Measurements from ENCODE around the gene MMP14. TPM values are rescaled to one million over a fixed set of nuclear protein-coding genes. Genes with fewer than 3 reads are reported as not detected.

Gene MMP14
- total and polyA plus RNA-seq, 2 of the 8 experiments (the other 6 are each of a cell fraction or from before 2014, with no cell fraction given) = 58.2 to 86.8 TPM

GRCh38 chr14:22839159-22839779 lies 2.9 kb downstream of the MMP14 start:
- Histone ChIP-seq H3K4me3 (ENCODE audit: extremely low read depth in 1 of 4, insufficient read depth in 2 of 4, low read depth in 3 of 4, low read length in 4 of 4) (peak overlapping the region in 1 of 4 experiments; percentile 94; a peak in 1 of 8 replicates), H2AK5ac (ENCODE audit: low read depth, low read length) (peak overlapping the region; percentile 40; the same call in 1 of the 2 replicates)

More at GRCh38 chr14:22839159-22839779, 2.9 kb downstream of the MMP14 start:
- Histone ChIP-seq H4K5ac (ENCODE audit: insufficient read length, low read depth, low read length) (peak overlapping the region; percentile 55), H3K4ac (replicated peaks; ENCODE audit: insufficient read length, low read depth, low read length) (peak overlapping the region; percentile 57), H2BK5ac (ENCODE audit: low read depth, low read length) (peak overlapping the region; percentile 60; the same call in 1 of the 2 replicates), H3K4me1 (replicated peaks in 1 of 4; ENCODE audit: control insufficient read depth in 3 of 4, insufficient read depth in 4 of 4, low read length in 3 of 4) (peaks cover 8 to 17% (median 14%) of the 10 kb centered on the region in 4 experiments), H3K4me2 (ENCODE audit: insufficient read depth in 1 of 2, low read depth in 2 of 2, low read length in 2 of 2) (peak overlapping the region; percentile 73 to 98; a peak in 2 of 4 replicates), H3K27ac (ENCODE audit: low read depth, low read length) (peak overlapping the region; percentile 22; the same call in 1 of the 2 replicates), H3K79me1 (ENCODE audit: low read depth, low read length) (peaks cover 8% of the 10 kb centered on the region), H2AFZ (ENCODE audit: low read length) (no peak overlapping the region), H4K8ac (ENCODE audit: extremely low read depth, insufficient read depth, low read length) (no peak overlapping the region; the same call in none of the 2 replicates), H4K20me1 (replicated peaks in 1 of 2; ENCODE audit: control insufficient read depth in 1 of 2, insufficient read depth in 2 of 2, low read length in 2 of 2) (no peaks in the 10 kb centered on the region), H2BK120ac (replicated peaks; ENCODE audit: low read depth, low read length) (peak overlapping the region; percentile 57), H3K14ac (ENCODE audit: insufficient read length) (no peak overlapping the region), H3K9ac (replicated peaks in 1 of 4; ENCODE audit: extremely low read depth in 1 of 4, low read depth in 3 of 4, low read length in 3 of 4) (no peak overlapping the region), H3K79me2 (ENCODE audit: control insufficient read depth in 1 of 2, insufficient read depth in 2 of 2, low read length in 2 of 2) (peaks cover 0 to 25% of the 10 kb centered on the region in 2 experiments; a peak in 1 of 4 replicates), H3K56ac (replicated peaks; ENCODE audit: insufficient read length, low read depth, low read length) (no peak overlapping the region), H2BK15ac (ENCODE audit: low read length) (no peak overlapping the region), H2BK12ac (ENCODE audit: low read depth, low read length) (peak overlapping the region; percentile 77; the same call in 1 of the 2 replicates), H2BK20ac (ENCODE audit: low read length) (no peak overlapping the region), H3K23ac (ENCODE audit: insufficient read length) (no peak overlapping the region), H3K27me3 (replicated peaks in 1 of 4; ENCODE audit: control insufficient read depth in 3 of 4, extremely low read depth in 1 of 4, insufficient read depth in 3 of 4, low read length in 3 of 4) (no peaks in the 10 kb centered on the region), H3K23me2 (ENCODE audit: low read depth, low read length) (peaks cover 14% of the 10 kb centered on the region; the same call in 1 of the 2 replicates), H3K9me3 (ENCODE audit: insufficient read depth in 2 of 2, low read depth in 1 of 2, low read length in 1 of 2) (no peaks in the 10 kb centered on the region), H3K18ac (ENCODE audit: extremely low read depth, low read length) (peak overlapping the region; percentile 56), H4K91ac (replicated peaks; ENCODE audit: insufficient read length, low read length) (peak overlapping the region; percentile 36), H3K36me3 (ENCODE audit: control insufficient read depth in 2 of 4, insufficient read depth in 4 of 4, low read length in 3 of 4) (peaks cover 5 to 32% (median 22%) of the 10 kb centered on the region in 4 experiments; a peak in 7 of 8 replicates)
- DNase-seq (ENCODE audit: low read depth in 1 of 2, low spot score in 2 of 2) (no peak), FAIRE-seq (no peak)
- ChIA-PET CTCF (ENCODE audit: partially characterized antibody) (interaction anchor here (0.6 to 56.0 kb wide), 8 partner anchors 20 to 1179 kb away, joined by 3 to 1562 read pairs (median 8); partner anchors contain the start of genes LRP10, MMP14, MRPL52 and REM2), POLR2A (ENCODE audit: partially characterized antibody) (interaction anchor here (1.2 to 16.3 kb wide), 10 partner anchors 10 to 90 kb away, joined by 3 to 203 read pairs (median 14); partner anchors contain the start of genes MRPL52, OXA1L, PRMT5 and RBM23)
- TF ChIP-seq BACH1 (IDR thresholded peaks at IDR 0.05; ENCODE audit: low read length) = no peak
- 0 out of 3 replicates have a peak, but pooled peaks of 1 of the 2 experiments have one; percentile 30 for TF ChIP-seq POLR2A (IDR thresholded peaks at IDR 0.05; ENCODE audit: control extremely low read depth in 1 of 2, low read depth in 2 of 2, low read length in 2 of 2)
- WGBS, 2 experiments (ENCODE audit: extremely low coverage in 1 of 2, insufficient coverage in 1 of 2, insufficient read length in 1 of 2, insufficient replicate concordance in 2 of 2, low coverage in 1 of 2, low lambda C conversion rate in 2 of 2, missing lambda C conversion rate in 1 of 2) = 95% methylated on average over 6 of the region's 6 CpGs; no CpG with 5 or more reads in 1 of the 2 experiments

Measured in H1 (cell line).